ENCODE results near the gene PHACTR1. TPM values are rescaled to one million over a fixed set of nuclear protein-coding genes. Genes with fewer than 3 reads are reported as not detected.

PHACTR1 gene
- total and polyA plus RNA-seq, 7 donors = 0.04 to 3.0 (median 0.85) TPM

DNA sequence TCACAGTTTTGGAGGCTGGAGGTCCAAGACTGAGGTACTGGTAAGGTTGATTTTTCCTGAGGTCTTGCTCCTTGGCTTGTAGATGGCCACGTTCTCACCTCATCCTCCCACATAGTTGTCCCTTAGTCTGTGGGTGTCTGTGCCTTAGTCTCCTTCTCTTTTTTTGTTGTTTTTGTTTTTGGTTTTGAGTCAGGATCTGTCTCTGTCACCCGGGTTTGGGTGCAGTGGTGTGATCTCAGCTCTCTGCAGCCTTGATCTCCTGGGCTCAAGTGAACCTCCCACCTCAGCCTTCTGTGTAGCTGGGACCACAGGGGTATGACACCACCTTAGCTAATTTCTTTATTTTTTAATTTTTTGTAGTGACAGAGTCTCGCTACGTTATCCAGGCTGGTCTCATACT lies 245.2 kb downstream of the PHACTR1 start:
- intact Hi-C loops (cut with DNase I) = no loop called here
- no peak for ATAC-seq
- DNase-seq = no peak
- 83 to 94% (median 92%) methylated on average over 4 of the region's 4 CpGs for WGBS, 3 donors
- Histone ChIP-seq H3K4me1 (no peaks in the 10 kb centered on the region), H3K36me3 (ENCODE audit: insufficient read depth in 1 of 2, low read depth in 1 of 2) (no peaks in the 10 kb centered on the region), H3K9me3 (no peaks in the 10 kb centered on the region), H3K27ac (no peak overlapping the region), H3K27me3 (ENCODE audit: insufficient read depth in 3 of 3, low read length in 2 of 3) (peaks cover 0 to 18% (median 3%) of the 10 kb centered on the region in 3 donors), H3K4me3 (no peak overlapping the region)
- TF ChIP-seq, protein P1, sequence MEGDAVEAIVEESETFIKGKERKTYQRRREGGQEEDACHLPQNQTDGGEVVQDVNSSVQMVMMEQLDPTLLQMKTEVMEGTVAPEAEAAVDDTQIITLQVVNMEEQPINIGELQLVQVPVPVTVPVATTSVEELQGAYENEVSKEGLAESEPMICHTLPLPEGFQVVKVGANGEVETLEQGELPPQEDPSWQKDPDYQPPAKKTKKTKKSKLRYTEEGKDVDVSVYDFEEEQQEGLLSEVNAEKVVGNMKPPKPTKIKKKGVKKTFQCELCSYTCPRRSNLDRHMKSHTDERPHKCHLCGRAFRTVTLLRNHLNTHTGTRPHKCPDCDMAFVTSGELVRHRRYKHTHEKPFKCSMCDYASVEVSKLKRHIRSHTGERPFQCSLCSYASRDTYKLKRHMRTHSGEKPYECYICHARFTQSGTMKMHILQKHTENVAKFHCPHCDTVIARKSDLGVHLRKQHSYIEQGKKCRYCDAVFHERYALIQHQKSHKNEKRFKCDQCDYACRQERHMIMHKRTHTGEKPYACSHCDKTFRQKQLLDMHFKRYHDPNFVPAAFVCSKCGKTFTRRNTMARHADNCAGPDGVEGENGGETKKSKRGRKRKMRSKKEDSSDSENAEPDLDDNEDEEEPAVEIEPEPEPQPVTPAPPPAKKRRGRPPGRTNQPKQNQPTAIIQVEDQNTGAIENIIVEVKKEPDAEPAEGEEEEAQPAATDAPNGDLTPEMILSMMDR (IDR thresholded peaks at IDR 0.05) = no peak

DNA sequence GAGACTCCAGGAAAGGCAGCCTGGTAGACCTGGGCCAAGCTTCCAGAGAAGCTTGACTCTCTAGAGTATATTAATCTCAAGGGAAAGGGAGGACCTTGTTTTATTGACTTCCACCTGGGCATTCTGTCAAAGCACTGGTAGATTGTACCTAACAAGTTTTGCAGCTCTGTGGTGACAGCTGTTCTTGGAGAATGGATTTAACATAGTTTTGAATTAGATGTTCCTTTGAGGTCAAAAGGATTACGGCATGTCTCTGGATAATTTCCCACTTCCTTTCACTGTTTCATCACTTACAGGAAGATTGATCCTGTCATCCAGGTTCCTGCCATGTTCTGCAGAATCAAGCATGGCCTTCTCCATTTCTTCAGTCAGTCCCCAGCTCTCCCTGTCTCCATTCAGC lies 246.0 kb downstream of the PHACTR1 start:
- no peak for DNase-seq
- ATAC-seq = no peak
- Histone ChIP-seq H3K27me3 (ENCODE audit: insufficient read depth in 3 of 3, low read length in 2 of 3) (peaks cover 0 to 12% (median 3%) of the 10 kb centered on the region in 3 donors), H3K27ac (no peak overlapping the region), H3K9me3 (no peaks in the 10 kb centered on the region), H3K4me1 (no peaks in the 10 kb centered on the region), H3K36me3 (ENCODE audit: insufficient read depth in 1 of 2, low read depth in 1 of 2) (no peaks in the 10 kb centered on the region), H3K4me3 (no peak overlapping the region)
- WGBS, 3 donors = 34 to 50% (median 50%) methylated on average over 1 of the region's 1 CpG
- intact Hi-C loops (cut with DNase I) = no loop called here
- TF ChIP-seq, protein P1 (IDR thresholded peaks at IDR 0.05) = no peak

DNA sequence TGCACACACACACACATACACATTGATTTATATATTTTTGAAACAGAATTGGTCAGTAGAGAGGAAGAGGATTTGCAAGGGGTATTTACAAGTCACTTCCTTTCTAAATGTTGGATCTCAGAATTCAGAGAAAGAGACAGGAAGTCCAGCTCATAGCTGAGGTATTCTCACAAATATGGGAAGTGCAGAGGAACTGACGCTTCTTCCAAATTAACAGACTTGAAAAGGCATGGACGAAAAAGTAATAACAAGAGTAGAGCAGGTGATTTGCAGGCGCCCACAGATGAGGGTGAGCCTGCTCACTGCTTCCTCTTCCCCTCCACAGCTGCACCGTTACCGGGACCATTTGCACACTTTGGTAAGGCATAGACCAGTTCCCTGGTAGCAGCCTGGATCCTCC lies 246.4 kb downstream of the PHACTR1 start:
- 62 to 65% (median 63%) methylated on average over 5 of the region's 5 CpGs for whole genome bisulfite sequencing, 3 donors
- ATAC-seq (no peak), DNase-seq (no peak)
- intact Hi-C loops (cut with DNase I) = no loop called here
- no peak overlapping the region for H3K4me3 ChIP-seq
- no peak overlapping the region for H3K27ac ChIP-seq
- TF ChIP-seq, protein P1 (IDR thresholded peaks at IDR 0.05) = no peak
- H3K27me3 ChIP-seq (ENCODE audit: insufficient read depth in 3 of 3, low read length in 2 of 3) = peaks cover 0 to 8% (median 2%) of the 10 kb centered on the region in 3 donors
- no peaks in the 10 kb centered on the region for H3K4me1 ChIP-seq
- H3K9me3 ChIP-seq = no peaks in the 10 kb centered on the region
- no peaks in the 10 kb centered on the region for H3K36me3 ChIP-seq (ENCODE audit: insufficient read depth in 1 of 2, low read depth in 1 of 2)

DNA sequence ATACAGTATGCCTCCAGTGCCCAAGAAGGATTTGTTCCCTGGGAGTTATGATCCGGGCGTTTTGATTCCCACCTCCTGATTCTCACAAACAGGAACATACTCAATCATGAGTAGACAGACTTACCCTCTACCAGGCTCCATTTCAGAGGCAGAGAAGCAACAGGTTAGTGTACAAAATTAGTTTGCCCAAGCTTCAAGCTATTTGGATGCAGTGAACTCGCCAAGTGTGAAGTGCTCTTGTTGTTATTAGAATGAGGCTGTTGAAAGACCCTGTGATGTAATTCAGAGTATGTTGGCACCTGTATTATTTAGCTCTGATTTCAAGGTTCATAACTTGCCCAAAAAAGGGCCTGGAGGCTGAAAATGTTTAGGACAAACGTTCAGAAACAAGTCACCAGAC lies 247.0 kb downstream of the PHACTR1 start:
- DNase-seq (no peak), ATAC-seq (no peak)
- Histone ChIP-seq H3K36me3 (ENCODE audit: insufficient read depth in 1 of 2, low read depth in 1 of 2) (no peaks in the 10 kb centered on the region), H3K27ac (no peak overlapping the region), H3K4me3 (no peak overlapping the region), H3K9me3 (no peaks in the 10 kb centered on the region), H3K27me3 (ENCODE audit: insufficient read depth in 3 of 3, low read length in 2 of 3) (peaks cover 0 to 2% (median 2%) of the 10 kb centered on the region in 3 donors), H3K4me1 (no peaks in the 10 kb centered on the region)
- intact Hi-C loops (cut with DNase I) = no loop called here
- 61 to 63% (median 62%) methylated on average over 4 of the region's 4 CpGs for WGBS, 3 donors
- TF ChIP-seq, protein P1 (IDR thresholded peaks at IDR 0.05) = no peak

DNA sequence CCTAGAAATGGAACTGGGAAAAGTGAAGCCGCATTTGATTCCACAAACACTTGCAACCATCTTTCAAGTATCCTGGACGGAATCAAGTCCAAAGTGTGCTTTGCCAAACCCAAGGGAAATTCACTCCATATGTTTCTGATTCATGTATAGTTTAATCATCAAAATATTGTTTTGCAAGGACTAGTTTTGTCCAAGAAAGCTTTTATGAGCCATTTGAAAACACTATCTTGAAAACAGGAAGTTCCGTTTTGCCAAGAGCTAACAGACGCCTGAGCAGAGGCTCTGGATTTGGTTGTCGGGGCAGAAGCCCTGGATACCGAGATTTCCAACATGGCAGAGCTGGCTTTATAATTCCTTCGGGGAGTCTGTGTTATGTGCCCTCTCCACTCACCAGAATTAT lies 251.1 kb downstream of the PHACTR1 start:
- Histone ChIP-seq H3K27ac (no peak overlapping the region), H3K9me3 (no peaks in the 10 kb centered on the region), H3K4me3 (no peak overlapping the region), H3K36me3 (ENCODE audit: insufficient read depth in 1 of 2, low read depth in 1 of 2) (no peaks in the 10 kb centered on the region), H3K4me1 (no peaks in the 10 kb centered on the region), H3K27me3 (ENCODE audit: insufficient read depth in 3 of 3, low read length in 2 of 3) (peaks cover 0 to 2% (median 0%) of the 10 kb centered on the region in 3 donors)
- DNase-seq (no peak), ATAC-seq (no peak)
- WGBS, 3 donors = 78 to 83% (median 82%) methylated on average over 7 of the region's 7 CpGs
- intact Hi-C loops (cut with DNase I) = no loop called here
- TF ChIP-seq, protein P1 (IDR thresholded peaks at IDR 0.05) = no peak
